T-helper 1 cell (primary cell): ENCODE data around the gene LHX4.

Experiments used
- DNase-seq, 5 donors: peaks; one replicate each; pipeline ENCODE4 v3.0.0-alpha.2; 2012 to 2020

The LHX4 gene

DNA sequence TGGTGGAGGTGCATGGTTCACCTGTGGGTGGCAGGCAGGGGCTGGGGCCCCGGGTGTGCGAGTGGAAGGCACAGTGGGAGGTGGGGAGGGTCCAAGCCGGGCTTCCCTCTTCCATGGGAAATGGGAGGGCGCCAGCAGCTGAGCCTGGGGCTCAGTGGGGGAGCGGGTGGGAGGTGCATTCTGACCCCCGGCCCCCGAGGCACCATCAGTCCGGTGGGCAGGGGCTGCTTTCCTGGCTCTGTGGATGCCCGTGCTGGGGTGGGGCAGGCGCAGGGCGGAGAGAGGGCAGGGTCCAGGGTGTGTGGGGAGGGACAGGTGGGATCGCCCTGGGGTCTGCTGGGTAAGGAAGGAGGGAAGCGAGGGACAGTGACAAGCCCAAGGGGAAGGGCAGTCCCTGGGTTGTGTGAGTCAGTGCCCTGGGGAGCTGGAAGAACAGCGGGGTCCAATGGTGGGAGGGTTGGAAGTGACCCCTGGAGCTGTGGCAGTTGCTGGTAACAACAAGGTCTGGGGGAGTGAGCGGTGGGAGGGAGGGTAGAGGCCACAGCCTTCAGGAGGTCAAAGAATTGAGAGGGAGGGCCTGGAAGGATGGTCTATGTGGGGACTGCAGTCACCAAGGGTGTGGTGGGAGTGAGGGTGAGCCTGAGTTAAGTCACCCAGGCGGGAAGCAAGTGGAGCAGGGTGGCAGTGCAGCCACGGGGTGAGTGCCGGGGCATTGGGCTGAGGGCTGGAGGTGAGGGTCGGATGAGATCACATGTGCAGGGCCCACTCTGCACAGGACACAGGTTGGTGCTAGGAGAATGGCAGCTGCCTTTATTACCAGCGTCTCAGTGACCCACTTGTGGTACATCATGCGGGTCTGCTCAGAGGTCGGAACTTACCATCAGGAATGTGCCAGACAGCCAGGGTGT, 29.6 kb downstream of the LHX4 start:
- DNase-seq: no peak

DNA sequence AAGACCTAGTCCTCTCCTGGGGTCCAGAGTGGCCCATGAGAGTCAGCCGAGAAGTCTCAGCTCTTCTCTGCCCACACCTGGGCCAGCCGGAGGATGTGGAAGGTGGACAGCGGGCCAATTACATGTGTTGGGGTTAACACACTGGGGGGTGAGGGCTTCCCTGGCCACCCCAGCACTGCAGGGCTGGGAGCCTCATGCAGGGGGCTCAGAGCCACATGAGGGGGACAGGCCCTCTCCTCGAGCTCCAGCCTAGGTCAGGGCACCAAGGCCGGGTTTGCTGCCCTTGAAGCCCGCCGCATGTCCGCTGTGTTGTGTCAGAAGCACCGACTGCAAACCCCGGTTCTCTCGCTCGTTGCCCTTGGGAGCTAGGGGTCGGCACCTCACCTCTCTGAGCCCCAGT, 30.5 kb downstream of the LHX4 start:
- DNase-seq: no peak

DNA sequence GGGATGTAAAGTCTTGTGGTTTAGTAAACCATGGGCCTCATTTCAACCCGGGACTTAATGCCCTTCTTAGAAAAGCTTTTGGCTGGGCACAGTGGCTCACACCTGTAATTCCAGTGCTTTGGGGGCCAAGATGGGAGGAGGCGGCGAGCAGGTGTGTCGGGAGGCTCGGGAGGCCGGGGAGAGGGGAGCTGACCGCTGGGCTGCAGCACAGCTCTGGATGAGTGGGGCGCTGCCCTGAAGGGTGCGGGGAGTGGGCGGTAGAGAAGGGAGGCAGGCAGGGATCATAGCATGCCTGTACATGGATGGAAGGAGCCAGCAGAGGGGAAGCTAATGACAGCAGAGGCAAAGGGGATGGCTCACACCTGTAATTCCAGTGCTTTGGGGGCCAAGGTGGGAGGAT, 31.0 kb downstream of the LHX4 start:
- DNase-seq: no peak

DNA sequence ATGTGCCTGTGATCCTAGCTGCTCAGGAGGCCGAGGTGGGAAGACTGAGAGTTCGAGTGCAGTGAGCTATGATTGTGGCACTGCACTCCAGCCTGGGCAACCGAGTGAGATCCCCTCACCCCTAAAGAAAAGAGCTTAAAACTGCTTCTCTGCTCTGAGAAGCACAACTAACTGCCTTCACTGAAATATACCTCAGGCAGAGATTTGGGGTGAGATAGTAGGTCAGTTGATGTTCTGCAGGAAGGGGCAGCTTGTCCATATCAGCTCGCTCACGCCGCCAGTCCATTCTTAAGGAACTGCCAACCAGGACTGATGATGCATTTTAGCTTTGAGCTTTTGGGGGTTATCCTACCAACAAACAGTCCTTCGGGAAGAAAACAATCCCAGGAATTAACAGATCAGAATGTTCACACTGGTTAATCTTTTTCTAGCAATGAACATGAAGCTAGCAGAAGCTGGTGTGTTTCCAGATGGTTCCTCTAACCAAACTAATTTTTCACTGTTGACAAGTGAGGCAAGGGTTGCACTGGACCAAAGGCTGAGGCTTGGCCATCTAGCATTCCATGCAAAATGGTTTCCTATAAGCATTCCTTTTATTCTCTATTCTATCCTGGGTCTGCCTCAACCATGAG, 31.6 kb downstream of the LHX4 start:
- no peak for DNase-seq

DNA sequence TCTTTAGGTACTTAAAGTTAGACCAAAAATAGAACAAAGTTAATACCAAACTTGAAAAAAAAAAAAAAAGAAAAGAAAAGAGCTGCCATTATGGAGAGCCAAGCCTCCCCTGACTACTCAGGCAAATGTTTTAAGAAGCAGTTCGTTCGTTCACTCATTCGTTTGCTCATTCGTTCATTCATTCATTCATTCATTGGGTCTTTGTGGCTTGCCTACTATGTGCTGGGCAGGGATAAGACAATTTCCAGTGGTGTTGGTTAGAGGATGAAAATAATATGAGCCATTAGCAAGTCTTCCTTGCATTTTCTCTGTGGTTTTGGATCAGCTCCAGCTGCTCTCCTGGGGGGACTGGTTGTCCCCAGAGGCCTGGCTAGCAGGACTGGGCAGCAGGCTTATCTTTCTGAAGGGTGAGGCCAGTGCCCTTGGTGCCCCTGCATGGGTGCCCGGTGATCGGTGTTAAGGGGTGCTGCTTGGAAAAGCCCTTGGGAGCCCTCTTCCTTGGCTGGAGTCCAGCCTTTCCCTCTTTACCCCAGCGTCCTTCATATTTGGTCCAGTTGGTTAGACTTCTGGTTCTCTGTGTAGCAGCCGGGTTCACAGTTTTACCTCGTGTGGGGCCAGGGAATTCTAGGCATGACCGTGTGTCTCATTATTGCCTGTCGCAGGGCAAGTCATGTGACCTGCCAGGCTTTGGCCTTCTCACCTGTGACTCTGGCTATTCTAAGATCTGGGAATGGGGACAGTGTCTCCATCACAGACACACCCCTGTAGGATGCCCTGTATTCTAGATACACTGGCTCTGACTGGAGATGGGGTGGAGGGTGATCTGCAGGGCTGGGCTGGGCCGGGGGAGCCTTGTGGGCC, 32.8 kb downstream of the LHX4 start:
- DNase-seq: no peak

DNA sequence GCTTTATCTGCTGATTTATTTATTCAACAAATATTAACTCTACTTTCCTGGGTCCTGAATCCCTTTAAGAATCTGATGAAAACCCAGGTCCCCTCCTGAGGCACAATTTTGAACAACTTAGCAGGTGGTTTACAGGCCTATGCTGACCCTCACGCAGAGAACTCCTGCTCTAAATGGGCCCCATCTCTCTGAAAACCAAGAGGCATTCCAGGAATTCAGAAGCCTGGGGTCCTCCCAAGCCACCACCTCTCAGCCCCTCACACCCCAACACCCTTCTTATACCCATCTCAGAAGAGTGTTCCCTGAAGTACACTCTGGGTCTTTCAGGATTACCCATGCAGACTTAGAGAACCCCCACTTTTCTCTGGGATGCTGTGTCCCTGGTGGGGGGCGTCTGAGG, 34.5 kb downstream of the LHX4 start:
- DNase-seq: no peak

DNA sequence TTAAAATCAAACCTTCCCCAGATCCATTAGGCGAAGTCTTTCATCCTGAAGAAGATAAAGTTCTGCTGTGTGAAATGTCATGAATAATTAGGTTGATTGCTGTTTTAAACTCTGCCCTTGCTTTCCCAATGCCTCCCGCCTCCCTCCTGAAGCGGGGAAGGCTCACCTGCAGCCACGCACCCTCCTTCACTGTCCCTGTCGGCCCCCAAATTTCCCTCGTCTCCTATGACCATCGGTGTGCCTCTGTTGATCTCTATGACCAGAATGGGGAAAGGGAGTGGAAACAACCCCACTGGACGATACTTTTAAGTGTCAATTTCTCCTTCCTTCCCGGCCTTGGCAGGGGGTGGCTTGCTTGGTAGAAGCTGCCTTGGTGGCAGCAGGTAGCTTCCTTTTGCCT, 35.1 kb downstream of the LHX4 start:
- DNase-seq: no peak

DNA sequence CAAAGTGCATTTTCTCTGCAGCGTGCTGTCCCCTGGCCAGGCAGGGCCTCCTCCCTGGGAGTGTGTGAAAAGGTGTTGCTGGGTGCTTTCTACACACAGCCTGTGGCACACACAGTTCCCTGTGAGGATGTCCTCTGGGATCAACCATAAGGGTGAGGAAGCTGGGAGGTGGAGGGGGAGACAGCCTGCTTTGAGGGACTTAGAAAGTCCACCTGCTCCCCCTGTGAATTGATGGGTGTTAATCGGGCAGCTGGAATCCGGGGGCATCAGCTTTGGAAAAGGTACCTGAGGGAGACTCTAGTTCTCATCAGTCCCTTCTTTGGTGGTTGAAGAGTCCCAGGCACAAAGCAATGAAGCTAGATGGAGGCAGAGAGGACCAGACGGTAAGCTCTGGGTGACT, 35.8 kb downstream of the LHX4 start:
- DNase-seq: no peak

DNA sequence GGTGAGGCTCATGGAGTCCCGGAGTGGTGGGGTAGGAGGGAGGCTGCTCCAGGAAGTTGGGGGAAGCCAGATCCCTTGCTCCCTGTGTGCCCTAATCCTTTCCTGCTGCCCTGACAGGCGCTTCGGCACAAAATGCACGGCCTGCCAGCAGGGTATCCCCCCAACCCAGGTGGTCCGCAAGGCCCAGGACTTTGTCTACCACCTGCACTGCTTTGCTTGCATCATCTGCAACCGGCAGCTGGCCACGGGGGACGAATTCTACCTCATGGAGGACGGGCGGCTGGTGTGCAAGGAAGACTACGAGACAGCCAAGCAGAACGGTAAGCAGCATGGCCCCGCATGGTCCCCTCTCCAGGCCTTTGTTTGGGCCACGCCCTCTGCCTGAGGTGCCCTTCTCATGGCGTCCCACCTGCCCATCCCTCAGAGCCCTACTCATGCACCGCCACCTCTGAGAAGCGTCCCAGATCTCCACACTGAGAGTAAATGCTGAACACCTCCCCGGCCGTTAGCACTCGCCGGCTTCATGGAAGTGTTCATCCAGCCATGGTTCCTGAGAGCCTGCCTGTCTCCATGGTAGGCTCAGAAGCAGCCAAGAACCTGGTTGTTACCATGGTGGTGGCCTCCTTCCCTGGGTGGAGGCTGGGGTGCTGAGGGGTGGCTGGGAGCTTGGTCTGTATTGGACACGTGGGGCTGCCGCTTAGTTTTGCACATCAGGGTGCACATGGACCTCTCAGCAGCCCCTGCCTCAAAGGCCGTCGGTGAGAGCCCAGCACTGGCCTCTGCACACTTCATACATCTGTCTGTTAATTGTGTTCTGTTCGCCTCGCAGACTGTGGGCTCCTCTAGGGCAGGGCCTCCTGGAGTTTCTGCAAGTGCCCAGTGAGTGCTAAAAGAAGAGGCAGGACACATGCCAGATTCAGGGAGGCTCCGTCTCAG, 36.5 kb downstream of the LHX4 start:
- DNase-seq: no peak

DNA sequence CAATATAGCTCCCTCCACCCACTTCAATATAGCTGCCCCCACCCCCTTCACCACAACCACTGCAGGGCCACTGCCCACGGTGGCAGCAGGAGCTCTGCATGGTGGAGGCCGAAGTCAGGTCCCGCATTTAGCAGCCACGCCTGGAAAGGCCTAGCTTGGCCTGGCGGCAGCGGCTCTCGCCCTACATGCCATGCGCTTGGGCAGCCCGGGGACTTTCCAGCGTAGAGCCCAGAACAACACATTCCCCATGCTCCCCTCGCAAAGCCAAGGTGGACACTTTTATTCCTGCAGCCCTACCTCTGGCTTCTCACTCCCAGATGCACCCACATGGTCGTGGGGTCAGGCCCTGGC, 37.1 kb downstream of the LHX4 start:
- DNase-seq: no peak

DNA sequence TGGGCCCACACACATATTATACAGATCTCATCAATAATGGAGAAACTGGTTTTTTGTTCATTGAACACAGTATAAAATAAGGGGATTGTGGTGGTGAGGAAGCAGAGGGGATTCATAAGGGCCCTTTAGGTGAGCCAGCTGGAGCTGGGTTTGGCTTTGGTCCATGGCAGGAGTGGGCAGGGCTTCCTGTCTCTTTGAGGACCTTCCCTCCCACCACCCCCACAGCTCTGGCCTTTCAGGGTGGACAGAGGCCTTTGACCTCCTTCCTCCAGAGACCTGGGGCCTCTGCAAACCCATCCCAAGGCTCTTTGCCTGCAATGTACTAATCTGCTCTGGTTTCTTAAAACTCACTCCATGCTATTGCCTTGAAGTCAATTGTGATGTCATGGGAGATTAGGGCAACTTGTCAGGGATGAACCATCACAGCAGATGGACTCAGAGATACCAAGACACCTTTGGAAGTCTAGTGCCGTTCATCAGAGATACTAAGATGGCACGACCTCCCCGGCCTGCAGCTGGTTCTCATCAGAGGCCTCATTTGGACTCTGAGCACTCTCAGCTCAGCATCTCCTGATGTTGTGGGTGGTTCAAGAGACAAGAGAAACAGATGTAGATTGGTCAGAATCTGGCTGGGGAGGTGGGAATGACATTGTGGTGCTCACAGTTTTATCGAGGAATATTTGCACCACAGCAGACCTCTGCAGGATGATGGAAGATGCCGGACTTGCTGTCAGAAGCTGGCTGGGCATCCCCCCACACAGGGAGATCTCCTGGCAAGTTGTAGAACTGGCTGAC, 37.9 kb downstream of the LHX4 start:
- no peak for DNase-seq

DNA sequence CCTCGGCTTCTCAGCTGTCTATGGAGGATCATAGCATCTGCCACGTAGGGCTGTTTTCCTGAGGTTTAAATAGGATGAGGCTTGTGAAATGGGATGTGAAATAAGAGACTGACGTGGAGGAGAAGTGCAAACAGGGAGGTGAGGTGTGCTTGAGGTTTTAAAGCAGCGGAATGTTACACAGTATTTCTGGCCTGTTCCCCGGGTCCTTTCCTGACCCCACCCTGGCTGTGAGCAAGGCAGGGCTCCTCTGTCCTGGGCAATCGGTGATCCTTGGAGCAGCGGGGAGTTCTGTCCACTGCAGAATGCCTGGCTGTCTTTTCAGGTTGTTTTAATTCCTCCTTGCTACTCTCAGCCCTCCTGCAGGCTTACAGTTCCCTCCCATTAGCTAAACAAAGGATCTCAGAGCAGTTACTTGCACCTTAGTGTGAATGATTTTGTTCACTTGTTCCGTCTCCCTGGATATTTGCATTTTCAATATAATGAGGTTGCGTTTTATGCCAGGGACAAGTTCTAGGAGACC, 38.6 kb downstream of the LHX4 start:
- DNase-seq: no peak

DNA sequence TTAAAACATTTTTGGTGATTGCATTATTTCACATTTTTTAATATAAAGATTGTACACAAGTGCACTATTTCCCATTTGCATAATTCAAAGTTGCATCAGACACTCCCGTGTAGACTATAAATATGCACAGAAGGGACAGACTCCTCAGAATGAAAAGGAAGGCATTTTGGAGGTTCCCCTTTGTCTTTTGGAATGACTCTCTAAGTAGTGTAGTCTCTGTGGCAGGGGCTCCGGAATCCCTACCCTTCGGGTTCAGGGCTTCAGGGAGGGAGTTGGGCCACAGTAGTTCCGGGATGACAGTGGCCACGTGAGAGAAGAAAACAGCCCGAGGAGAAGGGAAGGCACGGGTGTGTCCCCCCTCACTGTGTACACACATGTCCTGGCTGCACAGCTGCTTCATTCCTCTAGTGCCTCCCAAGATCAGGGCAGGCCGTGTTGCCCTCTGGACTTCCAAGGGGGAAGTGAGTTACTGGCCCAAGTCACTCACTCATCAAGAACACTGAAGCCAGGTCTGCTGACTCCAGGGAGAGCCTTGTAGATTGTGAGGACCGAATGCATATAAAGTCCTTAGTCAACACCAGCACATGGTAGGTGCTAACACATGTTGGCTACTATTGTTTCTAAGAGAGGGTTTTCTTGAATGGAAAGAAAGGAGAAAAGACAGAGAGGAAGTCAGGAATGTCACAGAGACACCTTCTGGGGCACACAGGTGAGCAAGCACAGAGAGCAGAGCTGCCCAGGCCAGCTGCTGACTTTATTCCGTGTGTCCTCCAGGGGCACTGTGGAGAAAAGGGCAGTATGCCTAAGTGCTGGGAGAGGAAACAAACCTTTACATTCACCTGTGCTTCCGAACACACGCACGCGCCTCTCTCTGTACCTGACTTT, 39.8 kb downstream of the LHX4 start:
- DNase-seq: no peak

DNA sequence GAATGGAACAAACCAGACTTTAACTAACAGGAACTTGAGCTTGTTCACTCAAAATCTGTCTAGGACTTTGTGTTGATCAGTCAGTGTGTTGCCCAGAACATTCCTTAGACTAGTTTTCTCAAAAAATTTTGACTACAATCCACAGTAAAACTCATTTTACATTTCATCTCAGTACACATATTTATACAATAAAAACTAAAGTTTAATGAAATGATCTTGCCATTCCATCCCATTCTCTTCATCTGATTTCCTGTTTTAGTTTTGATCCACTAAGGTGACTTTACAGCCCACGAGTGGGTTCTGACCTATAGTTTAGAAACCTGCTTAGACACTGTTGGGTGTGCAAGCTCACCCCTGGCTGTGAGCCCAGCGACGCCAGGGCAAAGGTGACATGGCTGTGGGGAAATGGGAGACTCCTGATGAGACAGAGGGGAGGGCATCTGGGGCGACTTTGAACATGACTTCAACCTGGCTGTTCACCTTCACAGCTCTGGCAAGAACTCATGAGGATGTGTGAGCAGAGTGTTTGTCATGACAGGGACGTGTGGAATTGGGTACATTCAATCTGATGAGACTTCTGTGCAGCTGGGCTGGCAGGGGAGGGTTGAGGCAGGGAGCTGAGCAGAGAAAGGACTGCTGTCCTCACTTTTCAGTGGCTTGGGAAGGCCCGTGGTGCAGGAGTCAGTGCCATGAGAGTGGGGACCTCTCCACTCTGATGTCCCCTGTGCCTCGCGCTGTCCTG, 40.6 kb downstream of the LHX4 start:
- no peak for DNase-seq

DNA sequence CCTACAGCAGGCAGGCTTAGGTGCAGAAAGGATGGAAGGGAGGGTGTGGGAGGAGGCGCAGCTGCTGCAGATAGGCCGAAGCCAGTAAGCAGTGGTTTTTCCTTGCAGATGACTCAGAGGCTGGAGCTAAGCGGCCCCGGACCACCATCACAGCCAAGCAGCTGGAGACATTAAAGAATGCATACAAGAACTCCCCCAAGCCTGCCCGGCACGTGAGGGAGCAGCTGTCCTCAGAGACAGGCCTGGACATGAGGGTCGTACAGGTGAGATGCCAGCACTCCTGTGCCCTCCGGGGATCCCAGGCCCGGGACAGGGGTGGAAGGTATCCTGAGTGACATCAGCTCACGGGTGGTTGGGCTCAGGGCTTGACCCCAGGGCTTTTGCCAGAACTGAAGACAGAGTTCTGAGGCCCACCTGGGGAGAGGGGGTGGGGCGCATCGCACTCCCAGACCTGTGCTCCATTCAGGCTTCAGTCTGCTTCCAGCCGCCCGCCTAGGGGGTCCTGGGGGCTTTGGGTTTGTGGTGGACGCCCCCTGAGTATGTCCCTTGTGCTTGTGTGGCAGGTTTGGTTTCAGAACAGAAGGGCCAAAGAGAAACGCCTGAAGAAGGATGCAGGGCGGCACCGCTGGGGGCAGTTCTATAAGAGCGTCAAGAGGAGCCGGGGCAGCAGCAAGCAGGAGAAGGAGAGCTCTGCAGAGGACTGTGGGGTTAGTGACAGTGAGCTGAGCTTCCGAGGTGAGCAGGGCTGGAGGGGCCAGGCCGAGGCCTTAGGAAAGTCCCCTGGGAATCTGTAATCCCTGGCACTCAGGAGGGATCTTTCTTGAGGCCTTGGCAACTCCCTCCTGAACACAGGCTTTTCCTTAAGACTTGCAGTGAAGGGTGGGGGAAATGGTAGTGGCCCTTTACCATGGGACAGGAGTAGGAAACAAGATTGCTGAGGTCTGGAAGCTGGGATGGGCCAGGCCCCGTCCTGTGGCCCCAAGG, 41.5 kb downstream of the LHX4 start:
- DNase-seq: no peak

DNA sequence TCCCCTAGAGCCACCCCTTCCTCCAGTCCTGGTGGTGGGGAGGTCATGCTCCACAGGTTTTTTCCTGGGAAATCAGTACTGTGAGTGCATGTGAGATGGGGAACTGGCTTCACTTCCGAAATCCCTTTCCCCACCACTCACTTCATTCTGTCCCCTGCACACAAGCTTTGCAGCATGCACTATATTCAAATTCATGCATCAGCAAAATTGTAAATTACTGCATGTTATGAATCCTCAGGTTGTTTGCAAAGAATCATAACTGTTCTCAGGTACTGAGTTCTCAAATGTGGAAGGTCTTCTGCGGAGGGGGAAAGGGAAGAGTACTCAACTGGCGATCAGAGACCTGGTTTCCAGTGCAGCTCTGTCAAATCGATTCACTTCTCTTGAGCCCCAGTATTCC, 42.3 kb downstream of the LHX4 start:
- DNase-seq: no peak

DNA sequence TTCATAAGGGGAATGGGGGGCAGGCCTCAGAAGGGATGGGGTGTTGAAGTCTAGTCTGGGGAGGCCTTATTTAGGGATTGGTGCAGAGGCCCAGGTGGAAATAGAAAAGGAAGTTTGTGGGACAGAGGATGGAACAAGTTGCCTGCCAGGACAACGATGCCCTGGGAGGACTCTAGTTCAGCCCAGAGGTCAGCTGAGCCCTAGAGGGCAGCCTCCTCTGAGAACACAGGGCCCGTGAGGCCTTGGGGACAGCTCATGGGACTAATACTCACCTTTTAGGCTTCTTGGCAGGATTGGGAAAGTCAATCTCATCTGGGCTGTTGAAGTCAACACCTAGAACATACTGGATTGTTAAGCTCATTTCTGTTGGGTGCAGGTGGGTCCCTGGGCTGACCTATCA, 43.0 kb downstream of the LHX4 start:
- no peak for DNase-seq

DNA sequence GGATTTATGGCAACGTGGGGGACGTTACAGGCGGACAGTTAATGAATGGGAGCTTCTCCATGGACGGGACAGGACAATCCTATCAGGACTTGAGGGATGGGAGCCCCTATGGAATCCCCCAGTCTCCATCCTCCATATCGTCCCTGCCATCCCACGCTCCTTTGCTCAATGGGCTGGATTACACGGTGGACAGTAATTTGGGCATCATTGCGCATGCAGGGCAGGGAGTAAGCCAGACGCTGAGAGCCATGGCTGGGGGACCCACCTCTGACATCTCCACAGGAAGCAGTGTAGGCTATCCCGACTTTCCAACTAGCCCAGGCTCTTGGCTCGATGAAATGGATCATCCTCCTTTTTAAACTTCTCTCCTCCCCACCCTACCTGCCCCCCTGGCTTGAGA, 44.2 kb downstream of the LHX4 start:
- DNase-seq: no peak
